ENCODE measurements around the gene WDR83. TPM values are rescaled to one million over a fixed set of nuclear protein-coding genes. Genes with fewer than 3 reads are reported as not detected.
A peak's percentile ranks its signal among the peaks of the same experiment; 100 is the strongest.

The WDR83 gene
- polyA plus RNA-seq, 2 of the 4 experiments (the other 2 are of a cell fraction): 4.8 to 11.4 TPM

DNA sequence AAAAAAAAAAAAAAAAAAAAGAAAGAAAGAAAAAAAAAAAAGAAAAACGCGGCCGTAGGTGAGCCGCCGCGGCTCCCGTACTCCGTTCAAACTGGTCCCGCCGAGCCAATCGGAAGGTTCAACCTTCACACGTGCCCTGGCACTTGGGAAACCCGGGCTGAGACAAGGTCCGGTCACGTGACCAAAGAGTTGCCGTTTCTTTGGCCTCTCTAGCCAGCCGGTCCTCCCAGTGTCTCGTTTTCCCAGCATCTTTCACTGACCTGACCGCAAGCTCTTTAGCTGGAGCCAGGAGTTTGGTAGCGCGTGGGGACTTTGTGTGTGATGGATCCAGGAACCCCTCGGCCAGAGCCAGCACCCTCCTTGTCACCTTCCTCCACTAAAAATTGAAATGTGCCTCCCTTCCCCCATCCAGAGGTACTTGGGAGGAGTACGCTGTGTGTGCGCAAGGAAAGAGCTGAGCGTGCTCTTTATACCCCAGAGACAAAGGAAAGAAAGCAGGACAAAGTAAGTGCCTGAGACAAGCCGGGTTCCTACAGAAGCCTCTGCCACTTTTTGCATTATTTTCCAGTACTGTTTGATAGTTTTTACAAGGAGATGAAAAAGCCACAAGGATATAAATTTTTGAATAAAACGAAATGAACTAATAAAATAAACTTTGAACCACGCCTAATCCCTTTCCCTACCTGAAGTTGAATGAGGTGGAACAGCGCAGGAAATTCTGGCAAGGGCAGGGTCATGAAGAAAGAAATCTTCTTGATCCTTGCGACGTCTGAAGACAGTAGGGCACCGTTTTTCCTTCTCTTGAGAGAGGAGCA, 56.2 kb downstream of the WDR83 start (continued):
- TF ChIP-seq HMGXB4 (CRISPR knock-in tag; IDR thresholded peaks at IDR 0.05; ENCODE audit: borderline replicate concordance) (no peak), EHMT2 (IDR thresholded peaks at IDR 0.05; ENCODE audit: low read depth) (no peak), RARB (CRISPR knock-in tag; IDR thresholded peaks at IDR 0.05) (no peak), ZSCAN20 (CRISPR knock-in tag; IDR thresholded peaks at IDR 0.05) (no peak), POLR2A (IDR thresholded peaks at IDR 0.05; ENCODE audit: low read length) (peak; percentile 38; the same call in 1 of the 2 replicates), NR3C1 (IDR thresholded peaks at IDR 0.05) (no peak), TP53 (CRISPR knock-in tag; IDR thresholded peaks at IDR 0.05) (no peak), HES2 (IDR thresholded peaks at IDR 0.05) (no peak), NFE2L2 (conservative IDR thresholded peaks at IDR 0.05; ENCODE audit: low read length) (no peak), CBX8 (IDR thresholded peaks at IDR 0.05) (no peak), CBX2 (IDR thresholded peaks at IDR 0.05; ENCODE audit: borderline replicate concordance, low read depth) (no peak), MYC (IDR thresholded peaks at IDR 0.05; ENCODE audit: borderline replicate concordance, low read length) (no peak), JUN (IDR thresholded peaks at IDR 0.05) (peak; percentile 58 to 62; a peak in 3 of 5 replicates), RNF2 (IDR thresholded peaks at IDR 0.05; ENCODE audit: borderline replicate concordance, low read depth) (no peak), CEBPB (IDR thresholded peaks at IDR 0.05) (peak; percentile 33 to 73; a peak in 2 of 4 replicates), FOXS1 (CRISPR knock-in tag; IDR thresholded peaks at IDR 0.05) (no peak), BCL3 (IDR thresholded peaks at IDR 0.05) (peak; percentile 56; the same call in 1 of the 3 replicates)
- TF ChIP-seq, protein P1, sequence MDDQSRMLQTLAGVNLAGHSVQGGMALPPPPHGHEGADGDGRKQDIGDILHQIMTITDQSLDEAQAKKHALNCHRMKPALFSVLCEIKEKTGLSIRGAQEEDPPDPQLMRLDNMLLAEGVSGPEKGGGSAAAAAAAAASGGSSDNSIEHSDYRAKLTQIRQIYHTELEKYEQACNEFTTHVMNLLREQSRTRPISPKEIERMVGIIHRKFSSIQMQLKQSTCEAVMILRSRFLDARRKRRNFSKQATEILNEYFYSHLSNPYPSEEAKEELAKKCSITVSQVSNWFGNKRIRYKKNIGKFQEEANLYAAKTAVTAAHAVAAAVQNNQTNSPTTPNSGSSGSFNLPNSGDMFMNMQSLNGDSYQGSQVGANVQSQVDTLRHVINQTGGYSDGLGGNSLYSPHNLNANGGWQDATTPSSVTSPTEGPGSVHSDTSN (IDR thresholded peaks at IDR 0.05): no peak

GRCh38 chr19:12723381-12723640, 56.7 kb downstream of the WDR83 start:
- H3K9me3 ChIP-seq: no peaks in the 10 kb centered on the region
- H3K4me1 ChIP-seq: peaks cover 10% of the 10 kb centered on the region; the same call in 1 of the 3 replicates
- WGBS (ENCODE audit: missing lambda C conversion rate): 0% methylated on average over 7 of the region's 7 CpGs
- H3K4me3 ChIP-seq: peak overlapping the region; percentile 76
- FAIRE-seq (no peak), ATAC-seq (peak; percentile 5 to 9; a peak in 2 of 6 replicates), DNase-seq (ENCODE audit: low read depth in 1 of 2, low spot score in 1 of 2) (no peak)
- TF ChIP-seq NFE2L2 (conservative IDR thresholded peaks at IDR 0.05; ENCODE audit: low read length) (no peak), JUN (IDR thresholded peaks at IDR 0.05) (no peak), ZC3H11A (IDR thresholded peaks at IDR 0.05) (no peak), EHMT2 (IDR thresholded peaks at IDR 0.05; ENCODE audit: low read depth) (no peak), NPAS2 (CRISPR knock-in tag; IDR thresholded peaks at IDR 0.05; ENCODE audit: borderline replicate concordance) (no peak), GATA3 (IDR thresholded peaks at IDR 0.05; ENCODE audit: borderline replicate concordance) (no peak), CBX2 (IDR thresholded peaks at IDR 0.05; ENCODE audit: borderline replicate concordance, low read depth) (no peak), POLR2A (IDR thresholded peaks at IDR 0.05; ENCODE audit: low read length) (no peak), HMGXB4 (CRISPR knock-in tag; IDR thresholded peaks at IDR 0.05; ENCODE audit: borderline replicate concordance) (no peak), RARB (CRISPR knock-in tag; IDR thresholded peaks at IDR 0.05) (no peak), CHD4 (IDR thresholded peaks at IDR 0.05; ENCODE audit: borderline replicate concordance) (no peak), HDAC2 (IDR thresholded peaks at IDR 0.05) (no peak), NR3C1 (IDR thresholded peaks at IDR 0.05) (no peak), ESRRA (IDR thresholded peaks at IDR 0.05; ENCODE audit: borderline replicate concordance, low read length) (no peak), KDM1A (IDR thresholded peaks at IDR 0.05; ENCODE audit: low read depth) (no peak), ZFP36 (IDR thresholded peaks at IDR 0.05; ENCODE audit: borderline replicate concordance, partially characterized antibody) (no peak), ATOH8 (CRISPR knock-in tag; IDR thresholded peaks at IDR 0.05; ENCODE audit: low read depth) (no peak), ZSCAN20 (CRISPR knock-in tag; IDR thresholded peaks at IDR 0.05) (no peak)
- TF ChIP-seq, protein P2, sequence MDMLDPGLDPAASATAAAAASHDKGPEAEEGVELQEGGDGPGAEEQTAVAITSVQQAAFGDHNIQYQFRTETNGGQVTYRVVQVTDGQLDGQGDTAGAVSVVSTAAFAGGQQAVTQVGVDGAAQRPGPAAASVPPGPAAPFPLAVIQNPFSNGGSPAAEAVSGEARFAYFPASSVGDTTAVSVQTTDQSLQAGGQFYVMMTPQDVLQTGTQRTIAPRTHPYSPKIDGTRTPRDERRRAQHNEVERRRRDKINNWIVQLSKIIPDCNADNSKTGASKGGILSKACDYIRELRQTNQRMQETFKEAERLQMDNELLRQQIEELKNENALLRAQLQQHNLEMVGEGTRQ (IDR thresholded peaks at IDR 0.05): no peak
- peak overlapping the region; percentile 92 for H3K4me2 ChIP-seq
- ChIA-PET POLR2A (interaction anchor here (0.6 to 1.5 kb wide), 3 partner anchors 11 to 30 kb away, joined by 3 to 16 read pairs (median 4); partner anchors contain the start of gene TRIR), CTCF (interaction anchor here (0.7 to 3.3 kb wide), 9 partner anchors 10 to 125 kb away, joined by 3 to 11 read pairs (median 4); no protein-coding TSS in a partner anchor)
- peak overlapping the region; percentile 91 to 99 for H3K27ac ChIP-seq
